T-cell (primary cell): Measurements from ENCODE around the gene DCPS. TPM values are rescaled to one million over a fixed set of nuclear protein-coding genes. Genes with fewer than 3 reads are reported as not detected.
"Not testable (repeated sequence)": the region's sequence is repeated elsewhere in the genome, so short reads cannot be mapped to it uniquely, and the experiment has no call there.

Experiments used
- ATAC-seq, 4 experiments: fragments of 200-7000 bp in 3 of 4; fragments of 150-1000 bp in 1 of 4; cut with Tn5 transposase; replicated peaks in 1 of 4; 1 replicate in 3 of 4; 2 replicates in 1 of 4; pipeline ENCODE4 v1.10.0; 2021; ENCODE audit warnings: moderate library complexity in 3 of 4, mild to moderate bottlenecking in 2 of 4, moderate number of reproducible peaks in 1 of 4
- CTCF ChIA-PET, 2 donors: fragments of 300-600 bp; sonication (Branson Sonifier 250); formaldehyde crosslinking; loops; one replicate each; lab custom pipeline; 2022; ENCODE audit warnings: antibody characterized with exemption in 2 of 2; lab: Charles Lee
- POLR2A ChIA-PET, 2 donors: fragments of 300-600 bp; sonication (Branson Sonifier 250); formaldehyde crosslinking; loops; one replicate each; lab custom pipeline; 2022; ENCODE audit warnings: antibody characterized with exemption in 2 of 2; lab: Charles Lee
- DNase-seq, 35 experiments: peaks; one replicate each; pipeline versions ENCODE4 v3.0.0 to v3.0.0-alpha.2; 2013 to 2023
- H3K27ac ChIP-seq: one replicate; pipeline ENCODE4 v1.5.1; 2013; ENCODE audit warnings: low read length
- H3K27me3 ChIP-seq, 2 experiments: replicated peaks in 1 of 2; 1 replicate in 1 of 2; 2 replicates in 1 of 2; pipeline versions ENCODE4 v1.6.1 to v1.7.0; 2013; ENCODE audit warnings: low read length in 1 of 2, mixed read lengths in 1 of 2; ENCODE audit not compliant: control insufficient read depth in 2 of 2, insufficient read depth in 2 of 2; ENCODE audit errors: extremely low read depth in 1 of 2
- H3K36me3 ChIP-seq, 2 donors: 1 replicate in 1 of 2; 2 replicates in 1 of 2; pipeline versions ENCODE4 v1.6.1 to v1.7.0; 2013; ENCODE audit warnings: low read length in 1 of 2; ENCODE audit not compliant: control insufficient read depth in 2 of 2, insufficient read depth in 1 of 2; ENCODE audit errors: extremely low read depth in 1 of 2
- H3K4me1 ChIP-seq, 2 experiments: 1 replicate in 1 of 2; 2 replicates in 1 of 2; pipeline versions ENCODE4 v1.6.1 to v1.7.0; 2013; ENCODE audit warnings: low read length in 2 of 2, mixed read lengths in 1 of 2; ENCODE audit not compliant: insufficient read depth in 2 of 2, control insufficient read depth in 1 of 2; ENCODE audit errors: extremely low read depth in 1 of 2
- H3K4me3 ChIP-seq, 2 donors: 1 replicate in 1 of 2; 2 replicates in 1 of 2; pipeline versions ENCODE4 v1.5.1 to v1.7.0; 2013; ENCODE audit warnings: mild to moderate bottlenecking in 2 of 2, low read length in 1 of 2, moderate library complexity in 1 of 2; ENCODE audit not compliant: control insufficient read depth in 1 of 2; ENCODE audit errors: extremely low read depth in 1 of 2
- H3K9me3 ChIP-seq: 2 replicates; pipeline ENCODE4 v1.7.0; 2013
- H3K27ac Mint-ChIP-seq, 2 donors: one replicate each; pipeline ENCODE4 v1.8.0; 2020 to 2021; ENCODE audit warnings: mild to moderate bottlenecking in 2 of 2, mixed read lengths in 2 of 2
- H3K27me3 Mint-ChIP-seq, 2 donors: one replicate each; pipeline ENCODE4 v1.8.0; 2021 to 2022; ENCODE audit warnings: mixed read lengths in 2 of 2
- H3K36me3 Mint-ChIP-seq: one replicate; pipeline ENCODE4 v1.8.0; 2021; ENCODE audit warnings: mixed read lengths
- H3K4me1 Mint-ChIP-seq, 3 donors: one replicate each; pipeline ENCODE4 v1.8.0; 2020 to 2022; ENCODE audit warnings: mixed read lengths in 3 of 3, mild to moderate bottlenecking in 1 of 3
- H3K4me3 Mint-ChIP-seq, 3 donors: one replicate each; pipeline ENCODE4 v1.8.0; 2020 to 2022; ENCODE audit warnings: mild to moderate bottlenecking in 3 of 3, mixed read lengths in 3 of 3, moderate library complexity in 3 of 3
- H3K9me3 Mint-ChIP-seq, 3 donors: one replicate each; pipeline ENCODE4 v1.8.0; 2020 to 2022; ENCODE audit warnings: mixed read lengths in 3 of 3
- WGBS: methylation state at CpG from one replicate; pipeline ENCODE4 v1.1.5; 2013; ENCODE audit warnings: missing lambda C conversion rate; ENCODE audit not compliant: insufficient coverage; 5-methylcytosine and 5-hydroxymethylcytosine counted together
- total RNA-seq, 35 experiments: library from RNA in 6 of 35; stranded (reverse) in 6 of 35; fragments of 120-200 nt in 1 of 35; gene quantifications; one replicate each; pipeline versions ENCODE4 v1.2.1 to v1.2.4 and lab custom pipeline; 2013 to 2026

The DCPS gene
- total RNA-seq, 5 donors from 2014 or later (not counting 1 experiment from before 2014, with no cell fraction given): 12.4 to 23.7 (median 19.8) TPM

DNA sequence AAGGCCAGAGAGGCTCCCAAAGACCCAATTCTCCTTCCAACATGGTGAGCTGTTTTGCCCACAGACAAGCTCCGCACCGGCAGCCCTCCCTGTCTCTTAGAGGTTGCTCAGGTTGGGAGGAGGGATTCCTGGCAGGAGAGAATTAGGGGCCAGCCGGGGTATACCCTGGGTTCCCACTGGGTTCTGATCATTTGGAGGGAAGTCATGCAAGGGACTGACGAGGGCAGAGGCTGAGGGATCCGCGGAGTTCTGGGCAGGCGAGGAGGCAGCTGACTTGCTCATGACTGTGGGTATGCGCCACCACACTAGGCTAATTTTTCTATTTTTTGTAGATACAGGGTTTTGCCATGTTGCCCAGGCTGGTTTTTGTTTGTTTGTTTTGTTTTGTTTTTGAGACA, 56.2 kb downstream of the DCPS start:
- Mint-ChIP-seq H3K36me3 (no peaks in the 10 kb centered on the region), H3K4me1 (peaks cover under 1 to 14% (median 6%) of the 10 kb centered on the region in 3 donors), H3K4me3 (no peak overlapping the region), H3K27ac (no peak overlapping the region), H3K9me3 (no peaks in the 10 kb centered on the region), H3K27me3 (no peaks in the 10 kb centered on the region)
- DNase-seq: no peak
- Histone ChIP-seq H3K27ac (no peak overlapping the region), H3K36me3 (no peaks in the 10 kb centered on the region), H3K4me3 (no peak overlapping the region), H3K27me3 (no peaks in the 10 kb centered on the region), H3K9me3 (no peaks in the 10 kb centered on the region), H3K4me1 (peaks cover 0 to 16% of the 10 kb centered on the region in 2 experiments)
- no peak for ATAC-seq
- POLR2A ChIA-PET: no interaction called here
- CTCF ChIA-PET: interaction anchor here in 1 of 2 donors (1.1 kb wide), 1 partner anchor 51 kb away, joined by 3 read pairs; no protein-coding TSS in a partner anchor
- 97% methylated on average over 6 of the region's 8 CpGs for WGBS

DNA sequence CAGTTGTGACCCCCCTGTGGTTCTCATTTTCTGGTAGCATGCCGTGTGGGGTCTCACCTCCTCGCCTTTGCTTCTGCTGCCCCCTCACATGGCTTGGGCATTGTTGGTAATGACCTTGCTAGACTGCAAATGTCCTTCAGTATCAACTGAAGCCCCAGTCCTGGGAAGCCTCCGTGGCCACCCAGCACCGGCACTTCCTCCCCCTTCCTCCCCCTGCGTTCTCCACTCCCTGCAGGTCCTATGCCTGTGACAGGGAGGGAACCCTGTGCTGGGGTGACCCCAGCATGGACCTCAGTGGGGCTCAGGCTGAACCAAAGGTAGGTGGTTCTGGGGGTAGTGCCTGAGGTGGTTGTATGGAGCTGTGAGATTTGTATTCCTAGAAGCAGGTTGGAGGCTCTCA, 57.5 kb downstream of the DCPS start:
- no peak overlapping the region for H3K27ac Mint-ChIP-seq
- H3K27me3 Mint-ChIP-seq: no peaks in the 10 kb centered on the region
- H3K27ac ChIP-seq: no peak overlapping the region
- CTCF ChIA-PET: interaction anchor here in 1 of 2 donors (0.5 kb wide), 2 partner anchors 81 to 1007 kb away, joined by 3 to 5 read pairs; no protein-coding TSS in a partner anchor
- H3K36me3 Mint-ChIP-seq: no peaks in the 10 kb centered on the region
- no peaks in the 10 kb centered on the region for H3K9me3 Mint-ChIP-seq
- DNase-seq (no peak), ATAC-seq (no peak)
- no peaks in the 10 kb centered on the region for H3K9me3 ChIP-seq
- no peaks in the 10 kb centered on the region for H3K36me3 ChIP-seq
- 100% methylated on average over 1 of the region's 5 CpGs for WGBS
- no peaks in the 10 kb centered on the region for H3K27me3 ChIP-seq
- POLR2A ChIA-PET: no interaction called here
- H3K4me3 Mint-ChIP-seq: no peak overlapping the region
- peaks cover 0 to 8% (median 3%) of the 10 kb centered on the region in 3 donors for H3K4me1 Mint-ChIP-seq
- H3K4me3 ChIP-seq: no peak overlapping the region
- peaks cover 0 to 7% of the 10 kb centered on the region in 2 experiments for H3K4me1 ChIP-seq

DNA sequence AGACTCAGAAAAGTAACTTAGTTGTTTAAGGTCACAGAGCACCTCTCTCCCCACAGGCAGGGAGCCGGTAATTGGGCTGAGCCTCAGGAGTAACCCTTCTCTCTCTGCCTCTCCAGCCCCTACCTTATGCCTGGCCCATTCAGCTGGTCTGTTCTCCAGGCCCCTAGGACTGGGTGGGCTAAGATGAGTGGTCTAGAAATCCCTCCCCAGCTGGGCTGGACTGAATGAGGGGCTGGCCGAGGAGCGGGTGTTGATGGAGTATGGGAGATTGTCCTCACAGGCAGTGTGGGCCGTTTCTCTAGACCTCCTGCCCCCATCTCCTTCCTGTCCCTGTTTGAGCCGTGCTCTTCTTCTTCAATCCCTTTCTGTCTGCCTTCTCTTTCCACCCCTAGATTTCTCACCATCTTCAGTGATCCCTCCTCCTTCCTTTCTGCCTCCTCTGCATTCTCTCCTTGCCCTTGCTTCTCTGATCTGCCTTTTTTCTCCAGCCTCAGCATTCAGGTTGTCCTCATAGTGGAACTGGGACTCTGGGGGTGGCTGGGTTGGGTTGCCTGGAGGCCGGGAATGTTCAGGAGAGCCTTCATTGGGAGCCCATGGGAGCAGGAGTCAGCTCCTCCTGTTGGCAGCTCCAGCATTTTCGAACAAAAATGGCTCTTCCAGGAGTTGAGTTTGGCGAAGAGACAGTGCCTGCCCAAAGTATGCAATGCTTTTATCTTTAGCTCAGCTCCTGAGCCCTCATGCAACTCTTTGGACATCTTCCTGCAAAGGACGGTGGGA, 59.2 kb downstream of the DCPS start:
- Histone ChIP-seq H3K4me1 (no peaks in the 10 kb centered on the region), H3K9me3 (no peaks in the 10 kb centered on the region), H3K36me3 (no peaks in the 10 kb centered on the region), H3K4me3 (no peak overlapping the region), H3K27ac (no peak overlapping the region), H3K27me3 (no peaks in the 10 kb centered on the region)
- Mint-ChIP-seq H3K36me3 (no peaks in the 10 kb centered on the region), H3K4me1 (no peaks in the 10 kb centered on the region), H3K27ac (no peak overlapping the region), H3K27me3 (no peaks in the 10 kb centered on the region), H3K4me3 (no peak overlapping the region), H3K9me3 (no peaks in the 10 kb centered on the region)
- ChIA-PET CTCF (no interaction called here), POLR2A (no interaction called here)
- DNase-seq: no peak
- no peak for ATAC-seq
- WGBS: 74% methylated on average over 6 of the region's 9 CpGs

DNA sequence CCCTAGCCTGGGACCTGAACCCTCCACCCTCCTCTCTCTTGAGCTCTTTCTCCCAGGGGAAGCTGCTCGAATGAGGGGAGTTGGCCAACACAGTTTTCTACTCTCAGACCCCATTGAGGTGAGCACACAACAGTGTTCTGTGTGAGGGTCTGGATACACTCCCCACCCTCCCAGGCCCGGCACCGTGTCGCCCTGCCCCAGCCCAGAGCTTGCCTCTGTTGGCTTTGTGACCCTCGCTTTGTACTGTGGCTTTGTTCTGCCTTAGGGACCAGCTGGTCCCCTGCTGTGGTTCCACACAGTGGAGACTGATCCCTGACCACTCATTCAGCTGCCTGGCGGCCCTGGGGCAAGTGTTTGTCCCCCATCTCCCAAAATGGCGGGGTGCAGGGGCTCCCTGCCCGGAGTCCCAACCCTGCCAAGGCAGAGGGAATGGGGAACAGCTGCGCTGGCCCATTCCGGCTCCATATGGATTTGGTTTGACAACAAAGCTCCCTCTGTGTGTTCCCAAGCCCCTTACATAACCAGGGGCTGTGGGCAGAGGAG, 59.9 kb downstream of the DCPS start:
- Mint-ChIP-seq H3K27me3 (no peaks in the 10 kb centered on the region), H3K36me3 (no peaks in the 10 kb centered on the region), H3K27ac (no peak overlapping the region), H3K4me1 (peaks cover 0 to 3% (median 0%) of the 10 kb centered on the region in 3 donors), H3K4me3 (no peak overlapping the region), H3K9me3 (no peaks in the 10 kb centered on the region)
- ChIA-PET POLR2A (no interaction called here), CTCF (no interaction called here)
- H3K4me1 ChIP-seq: no peaks in the 10 kb centered on the region
- no peak for DNase-seq
- WGBS: 93% methylated on average over 6 of the region's 10 CpGs
- ATAC-seq: no peak
- H3K36me3 ChIP-seq: no peaks in the 10 kb centered on the region
- H3K27ac ChIP-seq: no peak overlapping the region
- H3K9me3 ChIP-seq: no peaks in the 10 kb centered on the region
- H3K27me3 ChIP-seq: no peaks in the 10 kb centered on the region
- no peak overlapping the region for H3K4me3 ChIP-seq

DNA sequence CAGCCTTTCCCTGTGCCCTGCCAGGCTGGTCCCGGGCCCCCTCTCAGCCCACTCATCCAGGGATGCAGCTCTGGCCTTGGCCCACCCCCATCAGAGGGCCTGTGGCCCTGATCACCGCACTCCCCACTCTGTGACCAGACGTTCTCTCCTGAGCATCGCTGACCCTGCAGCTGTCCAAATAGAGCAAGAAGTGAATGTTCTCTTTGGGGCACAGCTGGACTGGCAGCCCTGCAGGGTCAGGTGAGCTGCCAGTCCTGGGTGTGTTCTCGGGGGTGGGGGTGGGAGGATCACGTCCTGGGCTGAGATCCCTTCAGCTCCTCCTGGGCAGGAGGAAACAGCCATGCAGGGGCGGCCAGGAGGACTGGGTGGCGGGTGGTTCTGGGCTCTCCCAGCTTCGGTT, 60.9 kb downstream of the DCPS start:
- DNase-seq, ATAC-seq, H3K4me3 ChIP-seq, POLR2A ChIA-PET, H3K36me3 Mint-ChIP-seq, H3K4me3 Mint-ChIP-seq, H3K27ac ChIP-seq, H3K9me3 ChIP-seq, H3K4me1 ChIP-seq, H3K27ac Mint-ChIP-seq, H3K36me3 ChIP-seq, H3K27me3 Mint-ChIP-seq, H3K9me3 Mint-ChIP-seq, CTCF ChIA-PET, H3K27me3 ChIP-seq, H3K4me1 Mint-ChIP-seq: not testable (repeated sequence)
- WGBS: no CpG with 5 or more reads among the region's 9 CpGs

DNA sequence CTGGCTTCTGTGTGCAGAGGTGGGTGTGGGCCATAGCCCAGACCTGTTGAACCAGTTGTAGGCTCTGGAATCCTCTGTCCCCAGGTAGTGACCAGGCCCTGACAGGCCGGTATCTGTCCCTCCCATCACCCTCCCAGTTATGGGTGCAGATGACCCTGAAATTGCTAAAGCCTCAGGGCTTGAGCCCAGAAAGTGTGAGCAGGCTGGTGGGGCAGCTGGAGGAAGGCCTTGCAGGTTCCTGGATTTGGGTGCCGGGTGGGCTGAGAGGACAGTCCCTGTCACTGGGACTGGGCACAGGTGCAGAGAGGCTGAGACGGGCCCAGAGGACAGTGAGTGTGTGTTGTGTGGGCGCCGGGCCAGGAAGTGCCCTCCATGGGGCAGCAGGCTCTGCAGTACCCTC, 61.6 kb downstream of the DCPS start:
- H3K4me1 Mint-ChIP-seq, H3K27me3 Mint-ChIP-seq, CTCF ChIA-PET, H3K27ac Mint-ChIP-seq, H3K4me3 ChIP-seq, H3K4me3 Mint-ChIP-seq, H3K36me3 ChIP-seq, H3K27me3 ChIP-seq, H3K36me3 Mint-ChIP-seq, H3K9me3 Mint-ChIP-seq, H3K9me3 ChIP-seq, POLR2A ChIA-PET, ATAC-seq, H3K4me1 ChIP-seq, H3K27ac ChIP-seq, DNase-seq: not testable (repeated sequence)
- WGBS: no CpG with 5 or more reads among the region's 5 CpGs
